SK-N-SH (cell line): Measurements from ENCODE around the gene DNAH9. TPM values are rescaled to one million over a fixed set of nuclear protein-coding genes. Genes with fewer than 3 reads are reported as not detected.

Source experiments
- CTCF ChIA-PET: fragments of 300-600, 350-600 bp; formaldehyde crosslinking; extraction: SDS; loops from one replicate; lab custom pipeline; 2021; lab: Yijun Ruan, JAX
- POLR2A ChIA-PET: fragments of 350-600 bp; sonication (Branson Sonifier 250); formaldehyde crosslinking; extraction: SDS; loops from one replicate; lab custom pipeline; 2020; ENCODE audit warnings: antibody characterized with exemption, inconsistent platforms; lab: Yijun Ruan, JAX
- DNase-seq: peaks from one replicate; pipeline ENCODE4 v3.0.0; 2012
- H2AFZ ChIP-seq: fragments of 200-600 bp; sonication (generic); 2 replicates; pipeline ENCODE4 v1.8.1; 2016; ENCODE audit warnings: antibody characterized with exemption, mild to moderate bottlenecking, low read depth
- H3F3A ChIP-seq: fragments of 200-600 bp; sonication (generic); replicated peaks from 2 replicates; pipeline ENCODE3; 2016; ENCODE audit warnings: antibody characterized with exemption, mild to moderate bottlenecking; ENCODE audit not compliant: insufficient read depth
- H3K27ac ChIP-seq, 2 experiments: fragments of 200-500 bp in 1 of 2; fragments of 200-600 bp in 1 of 2; sonication (Bioruptor generic) in 1 of 2; sonication (generic), shearing (Covaris generic) in 1 of 2; 2 replicates each; pipeline versions ENCODE4 v1.5.1 to v1.6.1; 2014 to 2016; ENCODE audit warnings: low read depth in 2 of 2, inconsistent platforms in 1 of 2, low read length in 1 of 2, mild to moderate bottlenecking in 1 of 2, mixed read lengths in 1 of 2
- H3K27me3 ChIP-seq: fragments of 200-600 bp; sonication (generic), shearing (Covaris generic); 2 replicates; pipeline ENCODE4 v1.6.1; 2016; ENCODE audit warnings: mixed run types; ENCODE audit not compliant: insufficient read depth
- H3K36me3 ChIP-seq, 2 experiments: fragments of 200-500 bp in 1 of 2; fragments of 200-600 bp in 1 of 2; sonication (Bioruptor generic) in 1 of 2; sonication (generic) in 1 of 2; replicated peaks in 1 of 2; 2 replicates each; pipeline versions ENCODE3 to v1.5.1; 2014 to 2016; ENCODE audit warnings: low read length in 1 of 2, mild to moderate bottlenecking in 1 of 2; ENCODE audit not compliant: insufficient read depth in 2 of 2, control insufficient read depth in 1 of 2
- H3K4me1 ChIP-seq, 2 experiments: fragments of 200-500 bp in 1 of 2; fragments of 200-600 bp in 1 of 2; sonication (Bioruptor generic) in 1 of 2; sonication (generic), shearing (Covaris generic) in 1 of 2; 2 replicates each; pipeline versions ENCODE4 v1.5.1 to v1.6.1; 2014 to 2016; ENCODE audit warnings: low read depth in 1 of 2, low read length in 1 of 2, mixed run types in 1 of 2; ENCODE audit not compliant: insufficient read depth in 2 of 2, control insufficient read depth in 1 of 2
- H3K4me2 ChIP-seq: fragments of 200-600 bp; sonication (generic), shearing (Covaris generic); 2 replicates; pipeline ENCODE4 v1.6.1; 2017; ENCODE audit warnings: mixed run types
- H3K4me3 ChIP-seq, 2 experiments: fragments of 200-500 bp in 1 of 2; fragments of 200-600 bp in 1 of 2; sonication (Bioruptor generic) in 1 of 2; sonication (generic), shearing (Covaris generic) in 1 of 2; 2 replicates each; pipeline versions ENCODE4 v1.5.1 to v1.8.1; 2014 to 2016; ENCODE audit warnings: low read depth in 2 of 2, inconsistent platforms in 1 of 2, low read length in 1 of 2, mild to moderate bottlenecking in 1 of 2, mixed read lengths in 1 of 2, moderate library complexity in 1 of 2
- H3K79me2 ChIP-seq: fragments of 200-600 bp; sonication (generic); 2 replicates; pipeline ENCODE4 v1.8.1; 2017; ENCODE audit warnings: mild to moderate bottlenecking; ENCODE audit not compliant: insufficient read depth
- H3K9ac ChIP-seq: fragments of 200-600 bp; sonication (generic); 2 replicates; pipeline ENCODE4 v1.6.1; 2017; ENCODE audit warnings: mixed run types
- H3K9me2 ChIP-seq: fragments of 200-600 bp; sonication (generic); 2 replicates; pipeline ENCODE4 v1.6.1; 2017; ENCODE audit warnings: mixed run types
- H3K9me3 ChIP-seq: fragments of 200-600 bp; sonication (generic); 2 replicates; pipeline ENCODE4 v1.6.1; 2017; ENCODE audit warnings: mixed run types, mild to moderate bottlenecking, moderate library complexity
- H4K20me1 ChIP-seq: fragments of 200-600 bp; sonication (generic); 2 replicates; pipeline ENCODE4 v1.6.1; 2017; ENCODE audit warnings: mild to moderate bottlenecking, mixed run types; ENCODE audit not compliant: insufficient read depth
- CHD2 ChIP-seq: fragments of 150-350 bp; IDR thresholded peaks from 2 replicates; pipeline ENCODE4 v1.6.1; 2018; ENCODE audit warnings: low read length; ENCODE audit not compliant: partially characterized antibody
- EP300 ChIP-seq, 2 experiments: IDR thresholded peaks; 2 replicates each; pipeline versions ENCODE4 v1.4.0 to v1.6.1; 2012; ENCODE audit warnings: borderline replicate concordance in 1 of 2, low read depth in 1 of 2, low read length in 1 of 2
- EZH2phosphoT487 ChIP-seq: fragments of 200-600 bp; sonication (generic); IDR thresholded peaks from 2 replicates; pipeline ENCODE4 v1.6.1; 2017; ENCODE audit warnings: low read depth, mixed run types, mild to moderate bottlenecking, antibody characterized with exemption, moderate library complexity, borderline replicate concordance
- FOXJ3 ChIP-seq: sonication (generic); formaldehyde crosslinking; IDR thresholded peaks from 2 replicates; pipeline ENCODE4 v1.5.1; 2020; ENCODE audit warnings: mild to moderate bottlenecking, missing genetic modification reagents
- FOXM1 ChIP-seq: IDR thresholded peaks from 2 replicates; pipeline ENCODE4 v1.4.0; 2012; ENCODE audit warnings: low read depth, mild to moderate bottlenecking
- GABPA ChIP-seq: IDR thresholded peaks from 2 replicates; pipeline ENCODE4 v1.4.0; 2012; ENCODE audit warnings: low read depth, mild to moderate bottlenecking
- MEF2A ChIP-seq: IDR thresholded peaks from 2 replicates; pipeline ENCODE4 v1.4.0; 2012; ENCODE audit warnings: low read depth, borderline replicate concordance
- POLR2AphosphoS5 ChIP-seq: IDR thresholded peaks from 2 replicates; pipeline ENCODE4 v1.6.1; 2012; ENCODE audit warnings: low read depth, low read length
- RAD21 ChIP-seq: IDR thresholded peaks from 2 replicates; pipeline ENCODE4 v1.6.1; 2012; ENCODE audit warnings: mild to moderate bottlenecking, low read length
- RFX5 ChIP-seq: IDR thresholded peaks from 2 replicates; pipeline ENCODE4 v1.6.1; 2012; ENCODE audit warnings: mild to moderate bottlenecking, improper control_type of control experiment, low read length
- RXRA ChIP-seq: IDR thresholded peaks from 2 replicates; pipeline ENCODE4 v1.4.0; 2012; ENCODE audit warnings: low read depth, mild to moderate bottlenecking, borderline replicate concordance
- YY1 ChIP-seq: IDR thresholded peaks from 2 replicates; pipeline ENCODE4 v1.4.0; 2012; ENCODE audit warnings: low read depth, mild to moderate bottlenecking
- WGBS: methylation state at CpG from one replicate; pipeline ENCODE4 v1.1.6; 2017; ENCODE audit warnings: low lambda C conversion rate; 5-methylcytosine and 5-hydroxymethylcytosine counted together
- polyA plus RNA-seq, 3 experiments: library from polyadenylated mRNA; depleted of rRNA; stranded (reverse); fragments of >200 nt; gene quantifications; 2 replicates each; pipeline ENCODE4 v1.2.3, GENCODE V29; 2012
- TF ChIP-seq, protein P1 (sequence below): fragments of 150-350 bp; IDR thresholded peaks from 2 replicates; pipeline ENCODE4 v1.6.1; 2017; ENCODE audit warnings: antibody characterized with exemption, low read length, low read depth, borderline replicate concordance
- TF ChIP-seq, protein P2 (sequence below): fragments of 150-350 bp; IDR thresholded peaks from 2 replicates; pipeline ENCODE4 v1.6.1; 2016; ENCODE audit warnings: mild to moderate bottlenecking, low read depth, low read length
- TF ChIP-seq, protein P3 (sequence below): IDR thresholded peaks from 2 replicates; pipeline ENCODE4 v1.4.0; 2012; ENCODE audit warnings: low read depth
- TF ChIP-seq, protein P4 (sequence below): IDR thresholded peaks from 2 replicates; pipeline ENCODE4 v1.6.1; 2012; ENCODE audit warnings: mild to moderate bottlenecking, low read depth, low read length, moderate library complexity

Gene DNAH9
- polyA plus RNA-seq, 1 of the 3 experiments (the other 2 are of a cell fraction) = not detected

DNA sequence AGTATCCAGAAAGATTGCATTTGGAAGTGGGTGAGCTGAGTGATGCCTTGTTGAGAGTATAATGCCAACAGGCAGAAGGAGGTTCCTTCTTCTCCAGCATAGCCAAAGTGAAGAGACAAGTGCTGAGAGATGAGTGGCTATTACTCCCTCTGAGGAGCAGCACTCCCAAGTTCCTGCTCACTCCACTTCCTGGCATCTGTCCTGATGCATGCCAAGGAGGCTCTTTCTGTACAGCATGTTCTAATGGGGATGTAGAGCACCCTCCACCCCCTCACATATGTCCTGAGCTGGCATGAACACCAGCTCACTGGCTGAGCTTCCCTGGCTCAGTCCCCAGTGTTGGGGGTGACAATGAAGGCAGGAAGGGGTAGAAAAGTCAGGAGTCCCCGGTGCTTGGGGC lies 44.2 kb upstream of the DNAH9 start:
- H3K4me2 ChIP-seq = no peak overlapping the region
- no peaks in the 10 kb centered on the region for H4K20me1 ChIP-seq
- H3K9ac ChIP-seq = no peak overlapping the region
- H2AFZ ChIP-seq = no peak overlapping the region
- no peaks in the 10 kb centered on the region for H3K9me3 ChIP-seq
- H3K27me3 ChIP-seq = no peaks in the 10 kb centered on the region
- no peaks in the 10 kb centered on the region for H3K36me3 ChIP-seq
- no peaks in the 10 kb centered on the region for H3K9me2 ChIP-seq
- H3K4me1 ChIP-seq = no peaks in the 10 kb centered on the region
- H3F3A ChIP-seq = no peaks in the 10 kb centered on the region
- WGBS = 0% methylated on average over 1 of the region's 1 CpG
- no peak overlapping the region for H3K4me3 ChIP-seq
- ChIA-PET CTCF (no interaction called here), POLR2A (no interaction called here)
- no peak overlapping the region for H3K27ac ChIP-seq
- H3K79me2 ChIP-seq = no peaks in the 10 kb centered on the region
- DNase-seq = no peak
- TF ChIP-seq, protein P1, sequence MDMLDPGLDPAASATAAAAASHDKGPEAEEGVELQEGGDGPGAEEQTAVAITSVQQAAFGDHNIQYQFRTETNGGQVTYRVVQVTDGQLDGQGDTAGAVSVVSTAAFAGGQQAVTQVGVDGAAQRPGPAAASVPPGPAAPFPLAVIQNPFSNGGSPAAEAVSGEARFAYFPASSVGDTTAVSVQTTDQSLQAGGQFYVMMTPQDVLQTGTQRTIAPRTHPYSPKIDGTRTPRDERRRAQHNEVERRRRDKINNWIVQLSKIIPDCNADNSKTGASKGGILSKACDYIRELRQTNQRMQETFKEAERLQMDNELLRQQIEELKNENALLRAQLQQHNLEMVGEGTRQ = no peak
- TF ChIP-seq FOXM1 = no peak
- TF ChIP-seq RXRA = no peak
- TF ChIP-seq POLR2AphosphoS5 = no peak
- TF ChIP-seq, protein P2, sequence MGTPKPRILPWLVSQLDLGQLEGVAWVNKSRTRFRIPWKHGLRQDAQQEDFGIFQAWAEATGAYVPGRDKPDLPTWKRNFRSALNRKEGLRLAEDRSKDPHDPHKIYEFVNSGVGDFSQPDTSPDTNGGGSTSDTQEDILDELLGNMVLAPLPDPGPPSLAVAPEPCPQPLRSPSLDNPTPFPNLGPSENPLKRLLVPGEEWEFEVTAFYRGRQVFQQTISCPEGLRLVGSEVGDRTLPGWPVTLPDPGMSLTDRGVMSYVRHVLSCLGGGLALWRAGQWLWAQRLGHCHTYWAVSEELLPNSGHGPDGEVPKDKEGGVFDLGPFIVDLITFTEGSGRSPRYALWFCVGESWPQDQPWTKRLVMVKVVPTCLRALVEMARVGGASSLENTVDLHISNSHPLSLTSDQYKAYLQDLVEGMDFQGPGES = no peak
- no peak for TF ChIP-seq FOXJ3 (CRISPR knock-in tag)
- no peak for TF ChIP-seq EP300 (IDR thresholded peaks at IDR 0.05; ENCODE audit: borderline replicate concordance in 1 of 2, low read depth in 1 of 2, low read length in 1 of 2)
- TF ChIP-seq, protein P3, sequence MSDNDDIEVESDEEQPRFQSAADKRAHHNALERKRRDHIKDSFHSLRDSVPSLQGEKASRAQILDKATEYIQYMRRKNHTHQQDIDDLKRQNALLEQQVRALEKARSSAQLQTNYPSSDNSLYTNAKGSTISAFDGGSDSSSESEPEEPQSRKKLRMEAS = no peak
- no peak for TF ChIP-seq GABPA
- no peak for TF ChIP-seq YY1
- no peak for TF ChIP-seq RFX5
- TF ChIP-seq, protein P4, sequence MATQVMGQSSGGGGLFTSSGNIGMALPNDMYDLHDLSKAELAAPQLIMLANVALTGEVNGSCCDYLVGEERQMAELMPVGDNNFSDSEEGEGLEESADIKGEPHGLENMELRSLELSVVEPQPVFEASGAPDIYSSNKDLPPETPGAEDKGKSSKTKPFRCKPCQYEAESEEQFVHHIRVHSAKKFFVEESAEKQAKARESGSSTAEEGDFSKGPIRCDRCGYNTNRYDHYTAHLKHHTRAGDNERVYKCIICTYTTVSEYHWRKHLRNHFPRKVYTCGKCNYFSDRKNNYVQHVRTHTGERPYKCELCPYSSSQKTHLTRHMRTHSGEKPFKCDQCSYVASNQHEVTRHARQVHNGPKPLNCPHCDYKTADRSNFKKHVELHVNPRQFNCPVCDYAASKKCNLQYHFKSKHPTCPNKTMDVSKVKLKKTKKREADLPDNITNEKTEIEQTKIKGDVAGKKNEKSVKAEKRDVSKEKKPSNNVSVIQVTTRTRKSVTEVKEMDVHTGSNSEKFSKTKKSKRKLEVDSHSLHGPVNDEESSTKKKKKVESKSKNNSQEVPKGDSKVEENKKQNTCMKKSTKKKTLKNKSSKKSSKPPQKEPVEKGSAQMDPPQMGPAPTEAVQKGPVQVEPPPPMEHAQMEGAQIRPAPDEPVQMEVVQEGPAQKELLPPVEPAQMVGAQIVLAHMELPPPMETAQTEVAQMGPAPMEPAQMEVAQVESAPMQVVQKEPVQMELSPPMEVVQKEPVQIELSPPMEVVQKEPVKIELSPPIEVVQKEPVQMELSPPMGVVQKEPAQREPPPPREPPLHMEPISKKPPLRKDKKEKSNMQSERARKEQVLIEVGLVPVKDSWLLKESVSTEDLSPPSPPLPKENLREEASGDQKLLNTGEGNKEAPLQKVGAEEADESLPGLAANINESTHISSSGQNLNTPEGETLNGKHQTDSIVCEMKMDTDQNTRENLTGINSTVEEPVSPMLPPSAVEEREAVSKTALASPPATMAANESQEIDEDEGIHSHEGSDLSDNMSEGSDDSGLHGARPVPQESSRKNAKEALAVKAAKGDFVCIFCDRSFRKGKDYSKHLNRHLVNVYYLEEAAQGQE = no peak
- TF ChIP-seq RAD21 = no peak
- no peak for TF ChIP-seq EZH2phosphoT487
- no peak for TF ChIP-seq MEF2A
- no peak for TF ChIP-seq CHD2
